ENCODE results near the gene TPPP3.

Gene TPPP3

GRCh38 chr16:67397812-67398545 is 4.7 kb upstream of the TPPP3 start:
- ATAC-seq, result no peak
- no peak for TF ChIP-seq TCF4 (CRISPR knock-in tag; IDR thresholded peaks at IDR 0.05; ENCODE audit: borderline replicate concordance)
- TF ChIP-seq, protein P1, sequence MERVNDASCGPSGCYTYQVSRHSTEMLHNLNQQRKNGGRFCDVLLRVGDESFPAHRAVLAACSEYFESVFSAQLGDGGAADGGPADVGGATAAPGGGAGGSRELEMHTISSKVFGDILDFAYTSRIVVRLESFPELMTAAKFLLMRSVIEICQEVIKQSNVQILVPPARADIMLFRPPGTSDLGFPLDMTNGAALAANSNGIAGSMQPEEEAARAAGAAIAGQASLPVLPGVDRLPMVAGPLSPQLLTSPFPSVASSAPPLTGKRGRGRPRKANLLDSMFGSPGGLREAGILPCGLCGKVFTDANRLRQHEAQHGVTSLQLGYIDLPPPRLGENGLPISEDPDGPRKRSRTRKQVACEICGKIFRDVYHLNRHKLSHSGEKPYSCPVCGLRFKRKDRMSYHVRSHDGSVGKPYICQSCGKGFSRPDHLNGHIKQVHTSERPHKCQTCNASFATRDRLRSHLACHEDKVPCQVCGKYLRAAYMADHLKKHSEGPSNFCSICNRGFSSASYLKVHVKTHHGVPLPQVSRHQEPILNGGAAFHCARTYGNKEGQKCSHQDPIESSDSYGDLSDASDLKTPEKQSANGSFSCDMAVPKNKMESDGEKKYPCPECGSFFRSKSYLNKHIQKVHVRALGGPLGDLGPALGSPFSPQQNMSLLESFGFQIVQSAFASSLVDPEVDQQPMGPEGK (CRISPR knock-in tag; IDR thresholded peaks at IDR 0.05; ENCODE audit: borderline replicate concordance), result no peak

DNA sequence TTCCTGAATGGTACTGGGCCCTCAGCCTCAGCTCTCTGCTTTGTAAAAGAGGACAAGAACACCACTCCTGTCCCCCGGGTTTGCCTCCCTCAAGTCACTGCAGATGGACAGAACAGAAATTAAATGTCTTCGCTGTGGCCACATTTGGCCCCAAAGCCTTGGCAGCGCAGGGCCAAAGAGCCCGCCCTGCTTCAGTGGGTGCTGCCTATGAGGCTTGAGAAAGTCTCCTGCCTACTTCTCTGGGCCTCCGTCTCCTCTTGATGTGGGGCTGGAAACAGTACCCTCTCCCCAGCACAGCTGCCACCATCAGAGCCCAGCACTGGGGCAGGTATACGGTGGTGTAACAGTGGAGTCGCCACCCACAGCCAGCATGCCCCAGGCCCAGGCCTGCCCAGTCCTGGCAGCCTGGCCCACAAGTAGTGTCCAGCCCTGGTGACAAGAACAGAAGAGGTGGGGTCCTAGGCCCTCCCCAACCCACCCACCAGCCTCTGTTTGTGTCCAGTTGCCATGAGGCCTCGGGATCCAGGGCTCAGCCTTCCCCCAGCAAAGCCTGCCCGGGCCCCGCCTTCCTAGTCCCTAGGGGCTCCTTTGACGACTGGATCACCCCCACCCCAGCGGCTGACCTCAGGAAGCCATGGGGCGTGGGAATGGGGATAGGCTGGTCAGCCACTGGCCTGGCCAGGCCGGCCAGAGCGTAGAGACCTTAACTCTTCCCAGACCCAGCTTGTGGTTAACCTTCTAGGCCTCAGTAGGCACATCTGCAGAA is 3.9 kb upstream of the TPPP3 start:
- TF ChIP-seq ZNF565 (CRISPR knock-in tag; conservative IDR thresholded peaks at IDR 0.05; ENCODE audit: low read depth) (no peak), SNAI2 (CRISPR knock-in tag; IDR thresholded peaks at IDR 0.05) (no peak), OSR1 (CRISPR knock-in tag; IDR thresholded peaks at IDR 0.05) (no peak), ZC3H10 (CRISPR knock-in tag; IDR thresholded peaks at IDR 0.05) (no peak), BACH2 (CRISPR knock-in tag; IDR thresholded peaks at IDR 0.05; ENCODE audit: borderline replicate concordance) (no peak), CSDC2 (CRISPR knock-in tag; IDR thresholded peaks at IDR 0.05) (no peak), ZFP3 (CRISPR knock-in tag; IDR thresholded peaks at IDR 0.05) (no peak), GLIS3 (CRISPR knock-in tag; IDR thresholded peaks at IDR 0.05) (no peak), TCF4 (CRISPR knock-in tag; IDR thresholded peaks at IDR 0.05; ENCODE audit: borderline replicate concordance) (no peak), ZNF8 (CRISPR knock-in tag; IDR thresholded peaks at IDR 0.05) (no peak), ZFP30 (CRISPR knock-in tag; IDR thresholded peaks at IDR 0.05) (no peak), PPARA (CRISPR knock-in tag; IDR thresholded peaks at IDR 0.05; ENCODE audit: borderline replicate concordance) (no peak), ISL1 (CRISPR knock-in tag; IDR thresholded peaks at IDR 0.05) (no peak), TOX (CRISPR knock-in tag; IDR thresholded peaks at IDR 0.05; ENCODE audit: borderline replicate concordance) (no peak), ZNF70 (CRISPR knock-in tag; IDR thresholded peaks at IDR 0.05) (no peak), ARNTL (CRISPR knock-in tag; IDR thresholded peaks at IDR 0.05; ENCODE audit: borderline replicate concordance, low read depth) (no peak)
- TF ChIP-seq, protein P2, sequence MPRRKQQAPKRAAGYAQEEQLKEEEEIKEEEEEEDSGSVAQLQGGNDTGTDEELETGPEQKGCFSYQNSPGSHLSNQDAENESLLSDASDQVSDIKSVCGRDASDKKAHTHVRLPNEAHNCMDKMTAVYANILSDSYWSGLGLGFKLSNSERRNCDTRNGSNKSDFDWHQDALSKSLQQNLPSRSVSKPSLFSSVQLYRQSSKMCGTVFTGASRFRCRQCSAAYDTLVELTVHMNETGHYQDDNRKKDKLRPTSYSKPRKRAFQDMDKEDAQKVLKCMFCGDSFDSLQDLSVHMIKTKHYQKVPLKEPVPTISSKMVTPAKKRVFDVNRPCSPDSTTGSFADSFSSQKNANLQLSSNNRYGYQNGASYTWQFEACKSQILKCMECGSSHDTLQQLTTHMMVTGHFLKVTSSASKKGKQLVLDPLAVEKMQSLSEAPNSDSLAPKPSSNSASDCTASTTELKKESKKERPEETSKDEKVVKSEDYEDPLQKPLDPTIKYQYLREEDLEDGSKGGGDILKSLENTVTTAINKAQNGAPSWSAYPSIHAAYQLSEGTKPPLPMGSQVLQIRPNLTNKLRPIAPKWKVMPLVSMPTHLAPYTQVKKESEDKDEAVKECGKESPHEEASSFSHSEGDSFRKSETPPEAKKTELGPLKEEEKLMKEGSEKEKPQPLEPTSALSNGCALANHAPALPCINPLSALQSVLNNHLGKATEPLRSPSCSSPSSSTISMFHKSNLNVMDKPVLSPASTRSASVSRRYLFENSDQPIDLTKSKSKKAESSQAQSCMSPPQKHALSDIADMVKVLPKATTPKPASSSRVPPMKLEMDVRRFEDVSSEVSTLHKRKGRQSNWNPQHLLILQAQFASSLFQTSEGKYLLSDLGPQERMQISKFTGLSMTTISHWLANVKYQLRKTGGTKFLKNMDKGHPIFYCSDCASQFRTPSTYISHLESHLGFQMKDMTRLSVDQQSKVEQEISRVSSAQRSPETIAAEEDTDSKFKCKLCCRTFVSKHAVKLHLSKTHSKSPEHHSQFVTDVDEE (CRISPR knock-in tag; IDR thresholded peaks at IDR 0.05), result no peak
- TF ChIP-seq, protein P1 (CRISPR knock-in tag; IDR thresholded peaks at IDR 0.05; ENCODE audit: borderline replicate concordance), result no peak
- TF ChIP-seq, protein P3, sequence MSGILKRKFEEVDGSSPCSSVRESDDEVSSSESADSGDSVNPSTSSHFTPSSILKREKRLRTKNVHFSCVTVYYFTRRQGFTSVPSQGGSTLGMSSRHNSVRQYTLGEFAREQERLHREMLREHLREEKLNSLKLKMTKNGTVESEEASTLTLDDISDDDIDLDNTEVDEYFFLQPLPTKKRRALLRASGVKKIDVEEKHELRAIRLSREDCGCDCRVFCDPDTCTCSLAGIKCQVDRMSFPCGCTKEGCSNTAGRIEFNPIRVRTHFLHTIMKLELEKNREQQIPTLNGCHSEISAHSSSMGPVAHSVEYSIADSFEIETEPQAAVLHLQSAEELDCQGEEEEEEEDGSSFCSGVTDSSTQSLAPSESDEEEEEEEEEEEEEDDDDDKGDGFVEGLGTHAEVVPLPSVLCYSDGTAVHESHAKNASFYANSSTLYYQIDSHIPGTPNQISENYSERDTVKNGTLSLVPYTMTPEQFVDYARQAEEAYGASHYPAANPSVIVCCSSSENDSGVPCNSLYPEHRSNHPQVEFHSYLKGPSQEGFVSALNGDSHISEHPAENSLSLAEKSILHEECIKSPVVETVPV (CRISPR knock-in tag; IDR thresholded peaks at IDR 0.05), result no peak
- no peak for ATAC-seq

DNA sequence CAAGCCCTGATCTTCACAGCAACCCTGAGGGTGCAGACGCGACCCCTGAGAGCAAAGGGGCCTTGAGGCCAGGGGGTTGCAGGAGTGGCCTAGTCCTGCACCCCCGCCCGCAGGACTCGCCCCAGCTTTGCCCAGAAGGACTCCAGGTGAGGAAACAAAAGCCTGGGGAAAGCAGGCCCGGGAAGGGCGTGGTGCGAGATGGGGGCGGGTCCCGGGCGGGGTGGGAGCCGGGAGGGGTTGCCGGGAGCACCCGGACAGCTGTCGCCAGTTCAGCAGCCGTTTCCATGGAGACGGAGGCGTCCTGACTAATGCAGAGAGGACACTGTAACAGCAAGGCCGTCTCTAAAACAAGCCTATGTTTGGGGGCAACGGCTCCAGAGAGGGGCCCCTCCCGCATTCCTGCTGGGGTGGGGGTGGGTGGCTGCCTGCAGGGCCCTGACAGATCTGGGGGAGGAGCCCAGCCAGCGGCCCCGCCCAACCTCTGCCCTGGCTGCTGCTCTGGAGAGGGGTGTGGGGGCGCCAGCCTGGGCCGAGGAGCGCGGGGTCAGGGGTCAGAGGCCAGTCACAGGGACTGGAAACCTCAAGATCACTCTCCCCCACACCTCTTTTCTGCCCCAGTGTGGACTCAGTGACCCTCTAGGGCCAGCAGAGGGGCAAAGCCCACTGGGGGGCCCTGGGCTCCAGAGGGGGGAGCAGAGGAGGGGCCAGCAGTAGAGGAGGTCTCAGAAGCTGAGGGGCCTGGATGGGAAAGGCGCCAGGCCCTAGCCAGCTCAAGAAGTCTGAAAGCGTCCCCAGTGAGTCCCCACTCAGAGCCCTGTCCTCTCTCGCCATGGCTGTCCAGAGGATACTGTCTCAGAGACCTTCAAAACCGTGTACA is 3.1 kb upstream of the TPPP3 start:
- no peak for TF ChIP-seq ZNF565 (CRISPR knock-in tag; conservative IDR thresholded peaks at IDR 0.05; ENCODE audit: low read depth)
- no peak for TF ChIP-seq ZC3H10 (CRISPR knock-in tag; IDR thresholded peaks at IDR 0.05)
- TF ChIP-seq, protein P1 (CRISPR knock-in tag; IDR thresholded peaks at IDR 0.05; ENCODE audit: borderline replicate concordance), result peak; percentile 30; the same call in 1 of the 2 replicates

More for the DNA sequence above, 3.1 kb upstream of the TPPP3 start:
- peak; percentile 15 for ATAC-seq

All from SK-N-SH treated with all-trans-retinoic acid at 6 μM for 48 hours (cell line).